ENCODE results near the gene PLPP1.
"Not testable (repeated sequence)": the region's sequence is repeated elsewhere in the genome, so short reads cannot be mapped to it uniquely, and the experiment has no call there.

Gene PLPP1

DNA sequence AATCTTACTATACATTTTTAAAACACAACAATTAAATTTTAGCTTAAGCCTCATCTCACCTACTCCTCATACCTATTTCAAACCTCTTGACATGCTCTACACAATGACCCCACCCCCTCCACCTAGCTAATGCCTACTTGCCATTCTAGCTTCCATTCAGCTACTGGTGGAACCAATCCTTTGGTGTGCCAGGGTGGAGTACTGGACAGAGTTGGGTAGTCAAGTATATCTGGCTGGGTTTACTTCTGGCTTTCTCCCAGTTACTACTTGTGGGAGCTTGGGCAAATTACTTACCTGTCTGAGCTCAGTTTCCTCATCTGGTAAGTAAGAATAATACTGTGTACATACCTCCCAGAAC lies 24.3 kb downstream of the PLPP1 start:
- DNase-seq (ENCODE audit: low read depth, low spot score) = no peak
- TF ChIP-seq, protein P1, sequence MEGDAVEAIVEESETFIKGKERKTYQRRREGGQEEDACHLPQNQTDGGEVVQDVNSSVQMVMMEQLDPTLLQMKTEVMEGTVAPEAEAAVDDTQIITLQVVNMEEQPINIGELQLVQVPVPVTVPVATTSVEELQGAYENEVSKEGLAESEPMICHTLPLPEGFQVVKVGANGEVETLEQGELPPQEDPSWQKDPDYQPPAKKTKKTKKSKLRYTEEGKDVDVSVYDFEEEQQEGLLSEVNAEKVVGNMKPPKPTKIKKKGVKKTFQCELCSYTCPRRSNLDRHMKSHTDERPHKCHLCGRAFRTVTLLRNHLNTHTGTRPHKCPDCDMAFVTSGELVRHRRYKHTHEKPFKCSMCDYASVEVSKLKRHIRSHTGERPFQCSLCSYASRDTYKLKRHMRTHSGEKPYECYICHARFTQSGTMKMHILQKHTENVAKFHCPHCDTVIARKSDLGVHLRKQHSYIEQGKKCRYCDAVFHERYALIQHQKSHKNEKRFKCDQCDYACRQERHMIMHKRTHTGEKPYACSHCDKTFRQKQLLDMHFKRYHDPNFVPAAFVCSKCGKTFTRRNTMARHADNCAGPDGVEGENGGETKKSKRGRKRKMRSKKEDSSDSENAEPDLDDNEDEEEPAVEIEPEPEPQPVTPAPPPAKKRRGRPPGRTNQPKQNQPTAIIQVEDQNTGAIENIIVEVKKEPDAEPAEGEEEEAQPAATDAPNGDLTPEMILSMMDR (IDR thresholded peaks at IDR 0.05; ENCODE audit: low read depth, low read length) = no peak
- no peak overlapping the region for H3K4me3 ChIP-seq (ENCODE audit: low read depth, low read length)
- in situ Hi-C loops (cut with HindIII; ENCODE audit: low sequenced_read_pairs) = no loop called here

DNA sequence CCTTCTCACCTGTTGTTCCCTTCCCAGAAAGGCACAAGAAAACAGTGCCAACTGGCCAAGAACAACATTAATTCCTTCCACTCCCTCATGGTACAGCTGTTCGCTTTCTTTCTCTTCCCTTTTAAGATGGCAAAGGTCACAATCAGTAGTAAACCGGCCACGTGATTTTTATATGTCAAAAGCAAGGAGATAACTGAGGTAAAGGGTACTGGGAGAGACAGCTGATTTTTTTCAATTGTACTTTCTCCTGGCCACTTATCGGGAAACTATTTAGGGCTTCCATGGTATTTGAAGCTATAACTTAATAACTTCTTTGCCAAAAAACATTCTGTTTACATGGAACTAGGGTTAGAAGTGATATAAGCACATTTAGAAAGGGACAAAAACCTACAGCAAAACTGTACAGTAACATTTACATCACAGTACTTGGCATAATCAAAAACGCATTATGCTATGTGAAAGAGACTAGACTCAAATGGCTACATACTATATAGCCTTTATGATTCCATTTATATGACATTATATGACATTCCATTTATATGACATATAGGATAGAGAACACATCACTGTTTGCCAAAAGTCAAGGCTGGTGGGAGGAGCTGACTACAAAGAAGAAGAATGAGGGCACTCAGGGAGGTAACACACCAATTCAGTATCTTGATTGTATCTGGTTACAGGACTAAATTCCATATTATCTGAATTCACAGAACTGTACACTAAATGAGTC lies 24.8 kb downstream of the PLPP1 start:
- in situ Hi-C loops (cut with HindIII; ENCODE audit: low sequenced_read_pairs) = no loop called here
- no peak overlapping the region for H3K4me3 ChIP-seq (ENCODE audit: low read depth, low read length)
- no peak for DNase-seq (ENCODE audit: low read depth, low spot score)
- TF ChIP-seq, protein P1 (IDR thresholded peaks at IDR 0.05; ENCODE audit: low read depth, low read length) = no peak

DNA sequence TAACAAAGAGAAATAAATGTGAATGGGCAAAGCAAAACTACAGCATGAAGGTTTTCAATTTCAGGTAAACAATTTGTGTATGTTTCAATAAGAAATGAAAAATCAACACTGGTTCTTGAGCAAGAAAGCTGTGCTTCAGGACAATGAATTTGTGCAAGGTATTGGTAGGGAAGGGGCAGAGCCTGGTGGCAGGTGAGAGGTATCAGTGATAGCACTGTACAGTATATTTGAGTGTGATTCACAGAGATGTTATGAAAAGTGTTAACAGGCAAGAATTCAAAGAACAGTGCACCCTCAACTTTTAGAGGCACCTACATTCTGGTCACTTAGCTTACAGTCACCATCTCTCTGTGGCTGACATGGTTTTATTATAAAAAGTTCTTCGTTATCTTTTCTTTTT lies 25.7 kb downstream of the PLPP1 start:
- TF ChIP-seq, protein P1 (IDR thresholded peaks at IDR 0.05; ENCODE audit: low read depth, low read length) = no peak
- in situ Hi-C loops (cut with HindIII; ENCODE audit: low sequenced_read_pairs) = no loop called here
- DNase-seq (ENCODE audit: low read depth, low spot score) = no peak
- no peak overlapping the region for H3K4me3 ChIP-seq (ENCODE audit: low read depth, low read length)

DNA sequence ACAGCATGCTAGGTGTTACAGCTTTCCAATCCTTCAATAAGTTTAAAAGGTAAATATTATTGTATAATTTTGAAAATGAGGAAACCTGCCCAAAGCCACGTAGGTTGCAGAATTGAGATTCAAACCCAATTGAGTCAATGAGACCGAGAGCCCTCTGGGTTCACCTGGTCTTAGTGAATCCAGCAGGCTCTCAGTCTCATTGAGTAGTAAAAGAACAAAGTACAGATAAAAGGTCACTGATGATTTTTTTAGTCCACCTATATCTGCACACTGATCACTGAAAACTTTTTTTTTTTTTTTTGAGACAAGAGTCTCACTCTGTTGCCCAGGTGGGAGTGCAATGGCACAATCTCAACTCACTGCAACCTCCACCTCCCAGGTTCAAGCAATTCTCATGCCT lies 27.2 kb downstream of the PLPP1 start:
- TF ChIP-seq, protein P1 (IDR thresholded peaks at IDR 0.05; ENCODE audit: low read depth, low read length) = no peak
- no peak overlapping the region for H3K4me3 ChIP-seq (ENCODE audit: low read depth, low read length)
- in situ Hi-C loops (cut with HindIII; ENCODE audit: low sequenced_read_pairs) = no loop called here
- no peak for DNase-seq (ENCODE audit: low read depth, low spot score)

DNA sequence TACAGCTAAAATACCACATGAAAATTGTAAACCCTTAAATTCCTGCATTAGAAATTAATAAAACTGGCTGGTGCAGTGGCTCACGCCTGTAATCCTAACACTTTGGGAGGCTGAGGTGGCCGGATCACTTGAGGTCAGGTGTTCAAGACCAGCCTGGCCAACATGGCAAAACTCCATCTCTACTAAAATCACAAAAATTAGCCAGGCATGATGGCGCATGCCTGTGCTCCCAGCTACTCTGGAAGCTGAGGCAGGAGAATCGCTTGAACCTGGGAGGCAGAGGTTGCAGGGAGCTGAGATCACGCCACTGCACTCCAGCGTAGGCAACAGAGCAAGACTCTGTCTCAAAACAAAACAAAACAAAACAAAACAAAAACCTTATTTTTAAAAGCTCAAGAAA lies 29.1 kb downstream of the PLPP1 start:
- DNase-seq (ENCODE audit: low read depth, low spot score); H3K4me3 ChIP-seq (ENCODE audit: low read depth, low read length); in situ Hi-C loops (cut with HindIII; ENCODE audit: low sequenced_read_pairs): not testable (repeated sequence)

DNA sequence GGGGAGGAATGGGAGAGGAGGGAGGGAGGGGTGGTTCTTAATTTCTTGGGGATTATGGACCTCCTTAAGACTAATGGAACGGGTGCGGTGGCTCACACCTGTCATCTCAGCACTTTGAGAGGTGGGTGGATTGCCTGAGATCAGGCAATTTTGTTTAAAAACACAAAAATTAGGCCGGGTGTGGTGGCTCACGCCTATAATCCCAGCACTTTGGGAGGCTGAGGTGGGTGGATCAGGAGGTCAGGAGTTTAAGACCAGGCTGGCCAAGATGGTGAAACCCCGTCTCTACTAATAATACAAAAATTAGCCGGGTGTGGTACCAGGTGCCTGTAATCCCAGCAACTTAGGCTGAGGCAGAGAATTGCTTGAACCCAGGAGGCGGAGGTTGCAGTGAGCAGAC lies 30.8 kb downstream of the PLPP1 start:
- H3K4me3 ChIP-seq (ENCODE audit: low read depth, low read length); in situ Hi-C loops (cut with HindIII; ENCODE audit: low sequenced_read_pairs); DNase-seq (ENCODE audit: low read depth, low spot score): not testable (repeated sequence)

DNA sequence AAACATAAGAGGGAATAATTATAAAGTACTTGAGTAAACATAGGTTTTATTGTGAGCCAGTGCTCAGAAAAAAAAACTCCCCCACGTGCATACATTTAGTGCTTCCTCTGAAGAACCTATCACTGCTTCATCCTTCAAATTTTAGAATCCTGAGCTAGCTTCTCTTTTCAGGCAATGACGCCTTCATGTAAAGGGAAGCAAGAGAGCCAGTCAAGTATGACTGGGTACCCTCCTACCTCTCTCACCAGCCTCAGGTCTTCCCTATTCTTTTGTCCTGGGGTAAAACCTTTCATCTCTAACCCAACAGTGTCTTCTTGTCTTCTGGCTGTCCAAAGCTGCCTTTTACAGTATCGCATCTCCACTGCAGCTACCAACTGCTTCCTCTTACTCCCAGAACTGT lies 32.0 kb downstream of the PLPP1 start:
- in situ Hi-C loops (cut with HindIII; ENCODE audit: low sequenced_read_pairs) = no loop called here
- DNase-seq (ENCODE audit: low read depth, low spot score) = no peak
- H3K4me3 ChIP-seq (ENCODE audit: low read depth, low read length) = no peak overlapping the region
- TF ChIP-seq, protein P1 (IDR thresholded peaks at IDR 0.05; ENCODE audit: low read depth, low read length) = no peak

DNA sequence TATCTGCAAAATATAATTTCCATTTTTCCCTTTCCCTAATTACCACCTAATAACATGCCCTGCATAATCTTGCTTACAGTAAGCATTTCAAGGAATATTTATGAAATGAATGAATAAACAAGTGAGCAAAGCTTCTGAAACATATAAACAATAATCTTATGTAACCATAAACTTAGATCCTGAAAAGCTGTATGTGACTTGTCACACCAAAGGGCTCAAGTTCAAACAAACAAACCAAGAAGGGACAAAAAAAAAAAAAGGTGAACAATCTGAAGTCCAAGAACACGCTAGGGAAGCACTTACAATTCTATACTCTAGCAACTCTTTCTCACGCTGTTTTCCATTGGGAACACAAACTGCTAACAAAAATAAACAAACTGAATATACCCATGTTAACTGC lies 36.3 kb downstream of the PLPP1 start:
- TF ChIP-seq, protein P1 (IDR thresholded peaks at IDR 0.05; ENCODE audit: low read depth, low read length) = no peak
- no peak overlapping the region for H3K4me3 ChIP-seq (ENCODE audit: low read depth, low read length)
- in situ Hi-C loops (cut with HindIII; ENCODE audit: low sequenced_read_pairs) = no loop called here
- DNase-seq (ENCODE audit: low read depth, low spot score) = no peak
